HFFc6 (cell line): Measurements from ENCODE around the gene USP7. TPM values are rescaled to one million over a fixed set of nuclear protein-coding genes. Genes with fewer than 3 reads are reported as not detected.
"Not testable (repeated sequence)": the region's sequence is repeated elsewhere in the genome, so short reads cannot be mapped to it uniquely, and the experiment has no call there.

ENCODE experiments used
- DNase-seq: peaks from one replicate; pipeline ENCODE4 v3.0.0-alpha.2; 2018
- H3K27ac Mint-ChIP-seq: 2 replicates; pipeline ENCODE4 v1.8.0; 2020; ENCODE audit warnings: mild to moderate bottlenecking, mixed read lengths
- H3K27me3 Mint-ChIP-seq: 2 replicates; pipeline ENCODE4 v1.8.0; 2021; ENCODE audit warnings: mild to moderate bottlenecking, moderate library complexity, mixed read lengths; ENCODE audit not compliant: insufficient read depth
- H3K36me3 Mint-ChIP-seq: 2 replicates; pipeline ENCODE4 v1.8.0; 2021; ENCODE audit warnings: low read depth, mixed read lengths
- H3K4me1 Mint-ChIP-seq: 2 replicates; pipeline ENCODE4 v1.8.0; 2020; ENCODE audit warnings: low read depth, mixed read lengths
- H3K4me3 Mint-ChIP-seq: 2 replicates; pipeline ENCODE4 v1.8.0; 2020; ENCODE audit warnings: mild to moderate bottlenecking, moderate library complexity, mixed read lengths
- H3K9me3 Mint-ChIP-seq: 2 replicates; pipeline ENCODE4 v1.8.0; 2020; ENCODE audit warnings: mild to moderate bottlenecking, mixed read lengths
- total RNA-seq, 6 experiments: library from RNA; stranded (reverse); fragmentation: NEBNext Ultra II Directional; extraction: Animal tissue kit (Norgen Biotek cat#: 25700); gene quantifications; 2 replicates in 1 of 6; 3 replicates in 5 of 6; pipeline ENCODE4 v1.2.3, GENCODE V29; 2021
- TF ChIP-seq, protein P1 (sequence below): fragments of 200-600 bp; sonication (generic); IDR thresholded peaks from 2 replicates; pipeline ENCODE4 v1.5.0; 2021; ENCODE audit warnings: antibody characterized with exemption, mild to moderate bottlenecking

Gene USP7
- total RNA-seq, 6 experiments from 2014 or later = 80.1 to 93.4 (median 89.5) TPM

DNA sequence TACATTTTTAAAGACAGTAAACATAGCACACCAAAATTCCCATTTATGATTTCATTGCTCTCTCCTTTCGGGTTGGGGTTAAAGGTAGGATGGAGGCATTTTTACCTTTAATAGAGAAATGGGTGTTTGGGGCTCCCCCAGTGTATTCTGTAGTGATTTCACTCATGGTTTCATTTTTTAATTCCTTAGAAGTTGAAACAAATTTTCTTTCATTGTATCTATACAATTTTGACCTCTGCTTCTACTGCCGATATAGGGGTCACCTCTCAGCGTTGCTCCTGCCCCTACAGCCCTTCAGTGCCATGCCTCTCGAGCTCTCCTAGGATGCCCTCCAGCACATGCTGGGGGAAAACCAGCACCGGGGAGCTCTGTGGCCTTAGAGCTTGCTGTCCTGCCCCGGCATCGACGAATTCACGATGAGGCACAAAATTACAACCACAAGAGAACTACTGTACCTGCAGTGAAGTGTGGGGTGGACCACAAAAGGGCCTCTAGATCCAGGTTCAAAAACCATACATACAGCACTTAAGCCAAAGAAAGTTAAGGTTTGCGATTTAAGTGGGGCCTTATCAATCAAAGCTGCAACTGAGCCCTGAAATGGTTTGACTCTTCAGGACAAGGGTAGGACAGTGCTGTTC, 42.2 kb downstream of the USP7 start:
- TF ChIP-seq, protein P1, sequence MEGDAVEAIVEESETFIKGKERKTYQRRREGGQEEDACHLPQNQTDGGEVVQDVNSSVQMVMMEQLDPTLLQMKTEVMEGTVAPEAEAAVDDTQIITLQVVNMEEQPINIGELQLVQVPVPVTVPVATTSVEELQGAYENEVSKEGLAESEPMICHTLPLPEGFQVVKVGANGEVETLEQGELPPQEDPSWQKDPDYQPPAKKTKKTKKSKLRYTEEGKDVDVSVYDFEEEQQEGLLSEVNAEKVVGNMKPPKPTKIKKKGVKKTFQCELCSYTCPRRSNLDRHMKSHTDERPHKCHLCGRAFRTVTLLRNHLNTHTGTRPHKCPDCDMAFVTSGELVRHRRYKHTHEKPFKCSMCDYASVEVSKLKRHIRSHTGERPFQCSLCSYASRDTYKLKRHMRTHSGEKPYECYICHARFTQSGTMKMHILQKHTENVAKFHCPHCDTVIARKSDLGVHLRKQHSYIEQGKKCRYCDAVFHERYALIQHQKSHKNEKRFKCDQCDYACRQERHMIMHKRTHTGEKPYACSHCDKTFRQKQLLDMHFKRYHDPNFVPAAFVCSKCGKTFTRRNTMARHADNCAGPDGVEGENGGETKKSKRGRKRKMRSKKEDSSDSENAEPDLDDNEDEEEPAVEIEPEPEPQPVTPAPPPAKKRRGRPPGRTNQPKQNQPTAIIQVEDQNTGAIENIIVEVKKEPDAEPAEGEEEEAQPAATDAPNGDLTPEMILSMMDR = no peak
- Mint-ChIP-seq H3K4me1 (peaks cover 20% of the 10 kb centered on the region), H3K36me3 (peaks cover 27% of the 10 kb centered on the region), H3K9me3 (no peaks in the 10 kb centered on the region), H3K4me3 (no peak overlapping the region), H3K27me3 (peaks cover 1% of the 10 kb centered on the region; the same call in 1 of the 2 replicates), H3K27ac (no peak overlapping the region)
- DNase-seq = no peak

DNA sequence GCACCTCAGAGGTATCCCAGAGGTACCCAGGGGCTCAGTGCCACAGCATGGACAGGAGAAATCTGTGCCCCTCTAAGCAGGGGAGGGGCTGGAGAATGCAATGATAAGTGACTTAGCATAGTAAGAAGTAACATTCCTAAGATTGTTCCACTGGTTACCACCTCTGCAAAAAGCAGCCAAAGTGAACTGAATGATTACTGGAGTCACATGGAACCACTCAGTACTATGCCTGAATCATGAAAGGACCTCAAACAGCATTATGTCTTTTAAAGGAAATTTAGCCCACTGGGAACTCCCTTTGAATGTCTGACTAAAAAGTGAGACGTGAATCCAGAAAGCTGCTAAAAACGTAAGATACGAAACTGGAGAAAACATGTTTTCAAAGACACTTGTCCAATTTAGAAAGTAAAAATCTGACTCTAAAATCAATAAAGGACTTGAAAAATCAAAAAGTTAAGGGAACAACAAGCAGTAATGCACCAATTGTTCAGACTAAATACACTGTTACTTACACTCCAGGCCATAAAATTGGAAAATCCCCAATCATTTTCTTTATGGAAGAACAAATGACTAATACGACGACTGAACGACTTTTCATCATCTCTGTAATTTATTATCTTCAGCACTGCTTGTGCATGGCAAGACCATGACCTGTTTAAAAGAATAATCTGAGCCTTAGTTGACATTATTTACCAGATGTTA, 42.9 kb downstream of the USP7 start:
- Mint-ChIP-seq H3K36me3 (peaks cover 29% of the 10 kb centered on the region), H3K27ac (no peak overlapping the region), H3K4me1 (peaks cover 20% of the 10 kb centered on the region), H3K4me3 (no peak overlapping the region), H3K9me3 (no peaks in the 10 kb centered on the region), H3K27me3 (peaks cover 1% of the 10 kb centered on the region; the same call in 1 of the 2 replicates)
- DNase-seq = no peak
- TF ChIP-seq, protein P1 = no peak

DNA sequence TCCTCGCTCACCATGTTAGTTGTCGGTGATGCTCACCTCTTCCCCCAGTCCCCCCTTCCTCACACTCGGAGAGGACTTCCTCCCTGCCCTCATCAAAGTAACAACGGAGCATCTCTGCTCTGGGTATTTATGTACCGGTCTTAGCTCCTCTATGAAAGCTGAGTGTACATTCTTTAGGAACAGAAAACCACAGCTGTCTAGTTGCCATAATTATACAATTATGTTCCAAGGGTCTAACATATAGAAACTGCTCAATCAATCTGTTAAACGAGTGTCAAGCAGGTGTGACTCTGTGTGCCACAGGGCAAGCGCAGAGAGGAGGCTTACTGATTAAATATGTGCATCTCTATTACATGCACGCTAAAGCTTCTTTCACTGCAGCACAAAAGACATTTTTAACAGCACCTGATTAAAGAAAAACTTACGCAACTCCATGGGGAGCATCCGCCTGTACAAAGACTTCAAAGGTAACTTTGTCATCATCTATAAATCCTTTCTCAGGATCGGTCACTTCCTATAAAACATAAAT, 43.7 kb downstream of the USP7 start:
- Mint-ChIP-seq H3K4me3 (no peak overlapping the region), H3K9me3 (no peaks in the 10 kb centered on the region), H3K4me1 (peaks cover 20% of the 10 kb centered on the region), H3K27me3 (peaks cover 1% of the 10 kb centered on the region; the same call in 1 of the 2 replicates), H3K27ac (no peak overlapping the region), H3K36me3 (peaks cover 37% of the 10 kb centered on the region)
- DNase-seq = no peak
- TF ChIP-seq, protein P1 = no peak

DNA sequence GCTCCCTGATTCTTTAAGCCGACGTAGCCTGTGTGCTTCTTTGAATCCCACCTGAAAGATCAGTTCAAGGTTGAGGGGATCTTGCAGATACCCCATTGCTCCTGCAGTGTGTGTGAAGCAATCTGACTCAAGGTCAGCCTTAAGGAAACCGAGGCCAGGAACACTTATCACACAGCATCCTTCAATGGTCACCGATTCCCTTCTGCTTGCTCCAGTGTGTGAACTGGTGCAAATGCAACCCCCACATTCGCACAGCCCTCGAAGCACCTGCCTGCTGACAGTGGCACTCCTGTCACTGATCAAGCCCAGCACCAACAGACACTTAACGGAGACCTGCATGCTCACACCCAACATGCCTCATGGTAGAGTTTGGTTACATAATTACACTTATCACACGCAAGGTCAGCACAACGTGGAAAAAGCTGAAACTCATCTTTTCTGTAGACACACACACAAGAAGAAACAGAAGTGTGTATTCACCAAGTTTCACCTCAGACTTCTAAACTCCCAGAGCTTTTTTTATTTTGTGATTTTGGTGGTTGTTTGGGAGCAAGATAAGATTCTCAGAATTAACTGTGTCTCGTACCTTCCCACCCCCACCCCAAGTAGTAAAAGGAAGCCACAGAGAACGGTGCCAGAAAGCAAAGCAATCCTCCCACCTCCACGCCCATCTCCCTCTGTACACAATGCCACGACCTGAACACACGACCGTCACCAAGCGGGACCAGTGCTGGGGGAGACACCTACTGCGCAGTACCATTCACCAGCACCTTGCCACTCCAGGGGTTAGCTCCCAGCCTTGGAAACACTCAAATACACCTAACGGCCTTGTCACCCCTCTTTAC, 44.4 kb downstream of the USP7 start:
- Mint-ChIP-seq H3K4me1 (peaks cover 17% of the 10 kb centered on the region), H3K27me3 (peaks cover 1% of the 10 kb centered on the region; the same call in 1 of the 2 replicates), H3K4me3 (no peak overlapping the region), H3K36me3 (peaks cover 44% of the 10 kb centered on the region), H3K27ac (no peak overlapping the region), H3K9me3 (no peaks in the 10 kb centered on the region)
- DNase-seq = no peak
- TF ChIP-seq, protein P1 = no peak

DNA sequence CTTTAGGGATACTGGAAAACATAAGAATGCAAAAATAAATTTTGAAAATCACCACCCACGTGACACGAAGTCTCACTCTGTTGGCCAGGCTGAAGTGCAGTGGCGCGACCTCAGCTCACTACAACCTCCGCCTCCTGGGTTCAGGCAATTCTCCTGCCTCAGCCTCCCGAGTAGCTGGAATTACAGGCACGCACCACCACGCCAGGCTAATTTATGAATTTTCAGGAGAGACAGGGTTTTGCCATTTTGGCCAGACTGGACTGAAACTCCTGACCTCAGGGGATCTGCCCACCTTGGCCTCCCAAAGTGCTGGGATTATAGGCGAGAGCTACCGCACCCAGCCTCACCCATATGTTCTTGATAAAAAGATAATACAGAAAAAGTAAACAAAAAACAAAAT, 46.4 kb downstream of the USP7 start:
- peaks cover 14% of the 10 kb centered on the region for H3K4me1 Mint-ChIP-seq
- not testable (repeated sequence) for H3K27me3 Mint-ChIP-seq, H3K9me3 Mint-ChIP-seq, DNase-seq, H3K27ac Mint-ChIP-seq, H3K4me3 Mint-ChIP-seq
- H3K36me3 Mint-ChIP-seq = peaks cover 54% of the 10 kb centered on the region
